ENCODE measurements around the gene RBM38. TPM values are rescaled to one million over a fixed set of nuclear protein-coding genes. Genes with fewer than 3 reads are reported as not detected.

Gene RBM38
- 1 to 10 TPM; 3.7 to 9.1 (median 6.3) TPM for total RNA-seq

GRCh38 chr20:57390604-57391438, at the start of gene RBM38:
Gene RBM38 (plus strand): TSS chr20:57391396. CDS start chr20:57391582, 186 bp downstream.
- no peak for TF ChIP-seq CTCF (IDR thresholded peaks at IDR 0.05; ENCODE audit: low read depth)

- no peak for TF ChIP-seq CTCF (IDR thresholded peaks at IDR 0.05; ENCODE audit: low read depth)
Observed at GRCh38 chr20:57341663-57342062, 49.5 kb upstream of the RBM38 start.

GRCh38 chr20:57342829-57343228, 48.4 kb upstream of the RBM38 start:
- TF ChIP-seq CTCF (IDR thresholded peaks at IDR 0.05; ENCODE audit: low read depth), result no peak

GRCh38 chr20:57346477-57346876, 44.7 kb upstream of the RBM38 start:
- TF ChIP-seq CTCF (IDR thresholded peaks at IDR 0.05; ENCODE audit: low read depth), result no peak

- TF ChIP-seq CTCF (IDR thresholded peaks at IDR 0.05; ENCODE audit: low read depth), result no peak
Observed at GRCh38 chr20:57347393-57347792, 43.8 kb upstream of the RBM38 start.

- no peak for TF ChIP-seq CTCF (IDR thresholded peaks at IDR 0.05; ENCODE audit: low read depth)
Observed at GRCh38 chr20:57350081-57350710, 41.0 kb upstream of the RBM38 start.

GRCh38 chr20:57351042-57351783, 40.0 kb upstream of the RBM38 start, which contains the start of gene RAE1:
Gene RAE1 (plus strand): TSS chr20:57351255. CDS start chr20:57354039, 2,784 bp downstream.
- TF ChIP-seq CTCF (IDR thresholded peaks at IDR 0.05; ENCODE audit: low read depth), result no peak
